KOPT-K1 (cell line): ENCODE results near the gene IGDCC3.

Source experiments
- H3K27ac ChIP-seq: fragments of 200-600 bp; sonication (generic); 2 replicates; pipeline ENCODE4 v1.5.1; 2016; ENCODE audit warnings: antibody characterized with exemption, mild to moderate bottlenecking, low read depth, low read length; ENCODE audit not compliant: poor library complexity, severe bottlenecking
- H3K36me3 ChIP-seq: fragments of 200-600 bp; sonication (generic); 2 replicates; pipeline ENCODE4 v1.5.1; 2017; ENCODE audit warnings: antibody characterized with exemption, mild to moderate bottlenecking, low read length, moderate library complexity; ENCODE audit not compliant: insufficient read depth
- H3K9me3 ChIP-seq: fragments of 200-600 bp; sonication (generic); 2 replicates; pipeline ENCODE4 v1.5.1; 2017; ENCODE audit warnings: antibody characterized with exemption, low read length, mild to moderate bottlenecking; ENCODE audit not compliant: insufficient read depth, poor library complexity, severe bottlenecking

Gene IGDCC3

DNA sequence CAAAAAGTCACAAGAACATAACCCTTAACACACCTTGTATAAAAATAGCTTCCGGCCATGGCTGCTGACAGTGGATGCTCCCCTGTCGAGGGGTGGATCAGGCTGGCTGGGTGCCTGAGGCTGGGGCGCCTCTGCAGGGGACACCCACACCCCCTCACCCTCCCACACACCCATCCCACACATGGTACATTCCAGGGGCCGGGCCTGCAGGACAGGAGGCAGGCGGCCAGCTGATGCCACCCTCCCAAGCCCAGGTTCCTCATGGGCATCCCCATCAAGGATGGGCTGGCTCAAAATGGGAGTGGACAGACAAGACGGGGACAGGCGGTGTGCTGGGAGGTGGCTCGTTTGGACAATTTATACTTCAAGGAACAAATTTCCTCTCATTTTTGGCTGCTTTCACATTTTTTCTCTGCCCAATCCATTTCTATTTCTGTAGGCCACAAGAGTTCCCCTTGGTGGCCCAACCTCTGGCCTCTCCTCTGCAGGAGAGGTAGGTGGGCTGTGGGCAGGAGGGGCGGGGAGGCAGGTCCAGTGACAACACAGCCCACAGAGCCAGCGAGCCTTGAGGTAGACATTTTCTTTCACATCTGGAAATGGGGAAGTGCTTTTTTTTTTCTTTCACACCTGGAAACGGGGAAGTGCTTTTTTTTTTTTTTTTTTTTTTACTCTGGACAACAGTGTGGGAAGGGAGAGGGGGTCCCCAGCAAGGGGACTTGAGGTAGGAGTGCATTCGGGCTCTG, 50.0 kb downstream of the IGDCC3 start:
- no peak overlapping the region for H3K27ac ChIP-seq
- H3K9me3 ChIP-seq = no peaks in the 10 kb centered on the region
- H3K36me3 ChIP-seq = no peaks in the 10 kb centered on the region

DNA sequence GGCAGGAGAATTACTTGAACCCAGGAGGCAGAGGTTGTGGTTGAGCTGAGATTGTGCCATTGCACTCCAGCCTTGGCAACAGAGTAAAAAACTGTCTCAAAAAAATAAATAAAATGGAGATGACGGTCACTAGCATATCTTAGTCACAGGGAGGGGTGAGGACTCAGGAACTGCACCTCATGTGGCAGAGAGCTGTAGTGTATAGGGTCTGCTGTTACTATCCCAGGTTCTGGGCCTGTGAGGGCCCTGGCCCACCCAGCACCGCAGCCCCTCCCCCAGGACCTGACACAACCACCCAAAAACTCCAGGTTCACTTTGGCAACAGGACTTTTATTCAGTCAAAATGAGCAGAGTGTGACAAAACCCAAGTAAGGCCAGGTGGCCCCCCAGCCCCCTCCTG, 51.0 kb downstream of the IGDCC3 start:
- Histone ChIP-seq H3K27ac (no peak overlapping the region), H3K36me3 (no peaks in the 10 kb centered on the region), H3K9me3 (no peaks in the 10 kb centered on the region)

GRCh38 chr15:65326117-65326526, 51.7 kb downstream of the IGDCC3 start:
- H3K9me3 ChIP-seq = no peaks in the 10 kb centered on the region
- no peaks in the 10 kb centered on the region for H3K36me3 ChIP-seq
- H3K27ac ChIP-seq = no peak overlapping the region

GRCh38 chr15:65323071-65323511, 54.7 kb downstream of the IGDCC3 start:
- H3K36me3 ChIP-seq = no peaks in the 10 kb centered on the region
- H3K9me3 ChIP-seq = no peaks in the 10 kb centered on the region
- H3K27ac ChIP-seq = no peak overlapping the region

- Histone ChIP-seq H3K36me3 (no peaks in the 10 kb centered on the region), H3K9me3 (no peaks in the 10 kb centered on the region), H3K27ac (no peak overlapping the region)
Observed at GRCh38 chr15:65318870-65319356, 58.9 kb downstream of the IGDCC3 start.

- Histone ChIP-seq H3K9me3 (no peaks in the 10 kb centered on the region), H3K36me3 (no peaks in the 10 kb centered on the region), H3K27ac (no peak overlapping the region)
Observed at GRCh38 chr15:65312400-65312916, 65.3 kb downstream of the IGDCC3 start.

GRCh38 chr15:65311760-65312159, 66.0 kb downstream of the IGDCC3 start:
- Histone ChIP-seq H3K36me3 (no peaks in the 10 kb centered on the region), H3K9me3 (no peaks in the 10 kb centered on the region), H3K27ac (no peak overlapping the region)

DNA sequence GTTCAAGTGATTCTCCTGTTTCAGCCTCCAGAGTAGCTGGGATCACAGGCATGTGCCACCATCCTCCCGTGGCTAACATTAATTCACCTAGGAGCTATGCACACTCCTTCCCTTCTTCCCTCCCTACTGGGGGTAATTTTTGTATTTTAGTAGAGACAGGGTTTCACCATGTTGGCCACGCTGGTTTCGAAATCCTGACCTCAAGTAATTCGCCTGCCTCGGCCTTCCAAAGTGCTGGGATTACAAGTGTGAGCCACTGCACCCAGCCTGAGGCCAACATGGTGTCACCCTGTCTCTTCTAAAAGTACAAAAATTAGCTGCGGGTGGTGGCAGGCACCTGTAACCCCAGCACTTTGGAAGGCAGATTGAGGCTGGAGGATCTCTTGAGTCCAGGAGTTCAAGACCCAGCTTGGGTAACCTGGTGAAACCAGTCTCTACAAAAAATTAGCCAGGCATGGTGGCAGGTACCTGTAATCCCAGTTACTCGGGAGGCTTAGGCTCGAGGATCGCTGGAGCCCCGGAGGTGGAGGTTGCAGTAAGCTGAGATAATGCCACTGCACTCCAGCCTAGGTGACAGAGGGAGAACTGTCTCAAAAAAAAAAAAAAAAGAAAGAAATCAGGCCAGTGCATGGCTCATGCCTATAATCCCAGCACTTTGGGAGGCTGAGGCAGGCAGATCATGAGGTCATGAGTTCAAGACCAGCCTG, 67.2 kb downstream of the IGDCC3 start:
- Histone ChIP-seq H3K36me3 (no peaks in the 10 kb centered on the region), H3K27ac (no peak overlapping the region), H3K9me3 (no peaks in the 10 kb centered on the region)

DNA sequence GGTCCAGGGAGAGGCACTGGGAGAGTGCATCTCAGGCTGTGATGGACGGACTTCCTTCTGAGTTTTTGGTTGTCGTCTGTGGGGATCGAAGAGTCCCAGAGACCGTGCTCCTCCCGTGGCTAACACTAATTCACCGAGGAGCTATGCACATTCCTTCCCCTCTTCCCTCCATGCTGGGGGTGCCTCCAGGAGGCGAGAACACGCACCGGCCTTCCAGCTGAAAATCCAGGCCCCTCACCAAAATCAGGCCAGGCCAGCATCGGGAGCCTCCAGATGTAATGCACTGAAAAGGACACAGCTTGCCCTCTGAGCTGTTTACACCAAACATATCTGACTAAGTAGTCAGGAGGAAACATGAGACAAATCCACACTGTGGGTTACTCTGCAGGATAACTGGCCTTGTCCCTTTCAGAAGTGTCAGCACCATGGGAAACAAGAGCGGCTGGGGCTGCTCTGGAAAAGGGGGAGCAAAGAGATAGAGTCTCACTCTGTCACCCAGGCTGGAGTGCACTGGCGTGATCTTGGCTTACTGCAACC, 67.9 kb downstream of the IGDCC3 start:
- Histone ChIP-seq H3K36me3 (no peaks in the 10 kb centered on the region), H3K27ac (no peak overlapping the region), H3K9me3 (no peaks in the 10 kb centered on the region)

DNA sequence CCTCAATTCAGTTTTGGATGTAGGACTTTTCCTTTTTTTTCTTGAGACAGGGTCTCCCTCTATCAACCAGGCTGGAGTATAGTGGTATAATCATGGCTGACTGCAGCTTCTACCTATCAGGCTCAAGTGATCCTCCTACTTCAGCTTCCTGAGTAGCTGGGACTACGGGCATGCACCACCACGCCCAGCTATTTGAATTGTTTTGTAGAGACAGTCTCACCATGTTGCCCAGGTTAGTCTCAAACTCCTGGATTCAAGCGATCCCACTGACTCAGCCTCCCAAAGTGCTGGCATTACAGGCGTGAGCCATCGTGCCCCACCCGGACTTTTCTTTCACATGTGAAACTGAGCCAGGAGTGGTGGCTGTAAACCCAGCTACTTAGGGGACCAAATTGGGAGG, 69.8 kb downstream of the IGDCC3 start:
- Histone ChIP-seq H3K36me3 (no peaks in the 10 kb centered on the region), H3K9me3 (no peaks in the 10 kb centered on the region), H3K27ac (no peak overlapping the region)

DNA sequence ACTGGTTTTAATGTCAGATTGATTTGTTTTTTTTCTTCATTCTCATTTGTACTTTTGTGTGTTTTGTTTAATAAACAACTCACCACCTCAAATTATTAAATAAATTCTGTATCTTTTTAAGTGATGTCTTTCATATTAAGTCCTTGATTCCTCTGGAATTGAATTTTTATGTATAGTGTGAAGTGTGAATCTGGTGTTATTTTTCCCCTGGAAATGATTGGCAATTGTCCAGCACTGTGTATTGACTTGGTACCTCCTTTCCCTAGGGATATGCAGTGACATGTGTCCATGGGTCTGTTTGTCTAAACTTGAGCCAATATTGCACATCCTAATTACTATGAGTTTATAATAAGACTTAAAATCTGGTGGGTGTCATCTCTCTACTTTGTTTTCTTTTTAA, 71.3 kb downstream of the IGDCC3 start:
- Histone ChIP-seq H3K36me3 (no peaks in the 10 kb centered on the region), H3K9me3 (no peaks in the 10 kb centered on the region), H3K27ac (no peak overlapping the region)

DNA sequence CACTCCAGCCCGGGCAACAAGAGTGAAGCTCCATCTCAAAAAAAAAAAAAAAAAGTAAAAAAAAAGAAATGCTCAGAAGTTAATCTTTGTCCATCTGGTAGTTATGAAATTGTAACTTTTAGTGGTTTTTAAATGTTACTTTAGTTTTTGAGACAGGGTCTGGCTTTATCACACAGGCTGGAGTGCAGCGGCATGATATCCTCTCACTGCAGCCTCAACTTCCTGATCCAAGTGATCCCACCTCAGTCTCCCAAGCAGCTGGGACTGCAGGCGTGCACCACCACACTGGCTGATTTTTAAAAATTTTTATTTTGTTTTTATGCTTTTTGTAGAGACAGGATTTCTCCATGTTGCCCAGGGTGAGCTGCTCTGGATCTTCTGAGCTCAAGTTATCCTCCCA, 72.0 kb downstream of the IGDCC3 start:
- no peak overlapping the region for H3K27ac ChIP-seq
- H3K9me3 ChIP-seq = no peaks in the 10 kb centered on the region
- H3K36me3 ChIP-seq = no peaks in the 10 kb centered on the region

GRCh38 chr15:65305150-65305758, 72.5 kb downstream of the IGDCC3 start:
- H3K27ac ChIP-seq = no peak overlapping the region
- no peaks in the 10 kb centered on the region for H3K36me3 ChIP-seq
- H3K9me3 ChIP-seq = no peaks in the 10 kb centered on the region

- Histone ChIP-seq H3K9me3 (no peaks in the 10 kb centered on the region), H3K27ac (peak within 1 kb of the TSS; percentile 85), H3K36me3 (no peaks in the 10 kb centered on the region)
Observed at GRCh38 chr15:65304381-65305149, 73.2 kb downstream of the IGDCC3 start, which contains the start of gene RNU5B-1. Gene RNU5B-1, plus strand, starts transcription at chr15:65304677.
